Measurements from ENCODE around the gene CREB5. TPM values are rescaled to one million over a fixed set of nuclear protein-coding genes. Genes with fewer than 3 reads are reported as not detected.

The CREB5 gene
- total RNA-seq, 1 donor from 2014 or later = 0.80 TPM

- CTCF ChIA-PET = no interaction called here
- no peaks in the 10 kb centered on the region for H3K36me3 Mint-ChIP-seq (ENCODE audit: low read depth)
- TF ChIP-seq CTCF (IDR thresholded peaks at IDR 0.05) = no peak
Observed at GRCh38 chr7:28646376-28647075, 234.2 kb downstream of the CREB5 start.

GRCh38 chr7:28647076-28647421, 234.7 kb downstream of the CREB5 start:
- no peaks in the 10 kb centered on the region for H3K36me3 Mint-ChIP-seq (ENCODE audit: low read depth)
- no peaks in the 10 kb centered on the region for H3K9me3 Mint-ChIP-seq
- H3K4me3 Mint-ChIP-seq = no peak overlapping the region
- intact Hi-C loops (cut with micrococcal nuclease) = no loop called here
- DNase-seq = no peak
- H3K27ac Mint-ChIP-seq = no peak overlapping the region
- POLR2A ChIA-PET = no interaction called here
- no peak for ATAC-seq (ENCODE audit: low read depth)
- peaks cover 3% of the 10 kb centered on the region for H3K27me3 Mint-ChIP-seq
- no peaks in the 10 kb centered on the region for H3K4me1 Mint-ChIP-seq
- CTCF ChIA-PET = no interaction called here
- TF ChIP-seq CTCF (IDR thresholded peaks at IDR 0.05) = no peak

More at GRCh38 chr7:28646376-28647075, 234.2 kb downstream of the CREB5 start:
- intact Hi-C loops (cut with micrococcal nuclease) = no loop called here
- POLR2A ChIA-PET = no interaction called here
- H3K9me3 Mint-ChIP-seq = no peaks in the 10 kb centered on the region
- no peak overlapping the region for H3K27ac Mint-ChIP-seq
- no peaks in the 10 kb centered on the region for H3K4me1 Mint-ChIP-seq
- H3K27me3 Mint-ChIP-seq = peaks cover 3% of the 10 kb centered on the region
- no peak overlapping the region for H3K4me3 Mint-ChIP-seq
- ATAC-seq (ENCODE audit: low read depth) (no peak), DNase-seq (no peak)

- Mint-ChIP-seq H3K27ac (no peak overlapping the region), H3K36me3 (ENCODE audit: low read depth) (no peaks in the 10 kb centered on the region), H3K27me3 (no peaks in the 10 kb centered on the region), H3K4me1 (no peaks in the 10 kb centered on the region), H3K9me3 (no peaks in the 10 kb centered on the region), H3K4me3 (no peak overlapping the region)
- CTCF ChIA-PET = interaction anchor here (0.7 kb wide), 1 partner anchor 1311 kb away, joined by 3 read pairs; no protein-coding TSS in a partner anchor
- POLR2A ChIA-PET = no interaction called here
- intact Hi-C loops (cut with micrococcal nuclease) = no loop called here
- DNase-seq = no peak
- no peak for ATAC-seq (ENCODE audit: low read depth)
- no peak for TF ChIP-seq CTCF (IDR thresholded peaks at IDR 0.05)
Observed at GRCh38 chr7:28649189-28649588, 236.9 kb downstream of the CREB5 start.

GRCh38 chr7:28649811-28650210, 237.5 kb downstream of the CREB5 start:
- POLR2A ChIA-PET = no interaction called here
- no peaks in the 10 kb centered on the region for H3K9me3 Mint-ChIP-seq
- H3K36me3 Mint-ChIP-seq (ENCODE audit: low read depth) = no peaks in the 10 kb centered on the region
- H3K27ac Mint-ChIP-seq = no peak overlapping the region
- intact Hi-C loops (cut with micrococcal nuclease) = no loop called here
- no peaks in the 10 kb centered on the region for H3K4me1 Mint-ChIP-seq
- H3K4me3 Mint-ChIP-seq = no peak overlapping the region
- CTCF ChIA-PET = no interaction called here
- ATAC-seq (ENCODE audit: low read depth) (no peak), DNase-seq (no peak)
- H3K27me3 Mint-ChIP-seq = no peaks in the 10 kb centered on the region
- TF ChIP-seq CTCF (IDR thresholded peaks at IDR 0.05) = no peak

GRCh38 chr7:28654110-28654509, 241.8 kb downstream of the CREB5 start:
- no peaks in the 10 kb centered on the region for H3K27me3 Mint-ChIP-seq
- DNase-seq (no peak), ATAC-seq (ENCODE audit: low read depth) (no peak)
- TF ChIP-seq CTCF (IDR thresholded peaks at IDR 0.05) = no peak
- H3K4me1 Mint-ChIP-seq = no peaks in the 10 kb centered on the region
- ChIA-PET POLR2A (no interaction called here), CTCF (no interaction called here)
- no peaks in the 10 kb centered on the region for H3K9me3 Mint-ChIP-seq
- no peak overlapping the region for H3K27ac Mint-ChIP-seq
- intact Hi-C loops (cut with micrococcal nuclease) = no loop called here
- no peak overlapping the region for H3K4me3 Mint-ChIP-seq
- no peaks in the 10 kb centered on the region for H3K36me3 Mint-ChIP-seq (ENCODE audit: low read depth)
